Measurements from ENCODE around the gene CFAP74.

DNA sequence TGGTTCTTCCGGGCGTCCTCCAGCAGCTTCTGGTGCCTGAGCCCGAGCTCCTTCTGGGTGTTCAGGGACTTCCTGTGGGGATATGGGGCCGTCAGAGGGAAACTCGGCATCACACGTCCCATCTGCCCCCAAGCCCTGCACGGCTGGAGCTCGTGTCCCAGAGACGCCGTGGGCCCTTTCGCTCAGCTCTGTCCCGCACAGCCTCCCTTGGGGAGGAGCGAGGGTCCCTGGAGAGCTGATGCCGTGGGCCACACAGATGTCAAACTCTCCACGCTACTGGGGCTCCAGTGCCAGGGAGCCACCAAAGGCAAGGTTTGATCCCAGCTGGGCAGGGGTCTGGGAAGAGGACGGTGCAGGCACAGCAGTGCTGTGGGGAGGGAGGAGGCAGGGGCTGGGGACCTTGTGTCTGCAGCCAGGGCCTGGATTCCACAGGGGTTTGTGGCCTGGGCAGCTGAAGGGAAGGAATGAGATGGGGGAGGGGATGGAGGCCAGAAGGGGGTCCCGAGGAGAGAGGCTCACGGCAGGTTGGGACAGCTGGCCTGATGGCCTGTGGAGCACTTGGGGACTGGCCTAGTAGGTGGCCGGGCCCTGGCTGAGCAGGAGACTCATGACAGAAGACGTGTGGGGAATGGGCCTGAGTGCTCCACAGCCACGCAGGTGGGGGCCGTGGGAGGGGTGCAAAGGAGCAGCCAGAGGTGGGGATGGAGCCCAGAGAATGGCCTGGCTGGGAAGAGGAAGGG is 30.4 kb downstream of the CFAP74 start:
- TF ChIP-seq, protein P1, sequence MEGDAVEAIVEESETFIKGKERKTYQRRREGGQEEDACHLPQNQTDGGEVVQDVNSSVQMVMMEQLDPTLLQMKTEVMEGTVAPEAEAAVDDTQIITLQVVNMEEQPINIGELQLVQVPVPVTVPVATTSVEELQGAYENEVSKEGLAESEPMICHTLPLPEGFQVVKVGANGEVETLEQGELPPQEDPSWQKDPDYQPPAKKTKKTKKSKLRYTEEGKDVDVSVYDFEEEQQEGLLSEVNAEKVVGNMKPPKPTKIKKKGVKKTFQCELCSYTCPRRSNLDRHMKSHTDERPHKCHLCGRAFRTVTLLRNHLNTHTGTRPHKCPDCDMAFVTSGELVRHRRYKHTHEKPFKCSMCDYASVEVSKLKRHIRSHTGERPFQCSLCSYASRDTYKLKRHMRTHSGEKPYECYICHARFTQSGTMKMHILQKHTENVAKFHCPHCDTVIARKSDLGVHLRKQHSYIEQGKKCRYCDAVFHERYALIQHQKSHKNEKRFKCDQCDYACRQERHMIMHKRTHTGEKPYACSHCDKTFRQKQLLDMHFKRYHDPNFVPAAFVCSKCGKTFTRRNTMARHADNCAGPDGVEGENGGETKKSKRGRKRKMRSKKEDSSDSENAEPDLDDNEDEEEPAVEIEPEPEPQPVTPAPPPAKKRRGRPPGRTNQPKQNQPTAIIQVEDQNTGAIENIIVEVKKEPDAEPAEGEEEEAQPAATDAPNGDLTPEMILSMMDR (IDR thresholded peaks at IDR 0.05; ENCODE audit: poor library complexity): no peak
- TF ChIP-seq EZH2 (IDR thresholded peaks at IDR 0.05; ENCODE audit: borderline replicate concordance) (no peak), EZH2phosphoT487 (IDR thresholded peaks at IDR 0.05; ENCODE audit: low read depth, severe bottlenecking, unreplicated experiment) (no peak)
